GM18951 (cell line): ENCODE results near the gene KRTAP9-9.

Experiments used
- POLR2A ChIP-seq: IDR thresholded peaks from 4 replicates; pipeline ENCODE4 v1.6.1; 2011; ENCODE audit warnings: mild to moderate bottlenecking; ENCODE audit not compliant: insufficient read length, insufficient read depth; ENCODE audit errors: extremely low read depth
- in situ Hi-C: fragments of 300-500 bp; cut with MboI; formaldehyde crosslinking; loops from one replicate; pipeline ENCODE4 v1.12.0; 2022; ENCODE audit warnings: low sequenced_read_pairs, mixed read lengths, inconsistent platforms; ENCODE audit not compliant: unreplicated experiment

The KRTAP9-9 gene

GRCh38 chr17:41287050-41287449, 31.9 kb downstream of the KRTAP9-9 start:
- no peak for TF ChIP-seq POLR2A
- in situ Hi-C loops = loop anchor here (10.0 kb wide), 1 partner anchor 108 kb away; the partner anchor contains the start of gene KRT31

DNA sequence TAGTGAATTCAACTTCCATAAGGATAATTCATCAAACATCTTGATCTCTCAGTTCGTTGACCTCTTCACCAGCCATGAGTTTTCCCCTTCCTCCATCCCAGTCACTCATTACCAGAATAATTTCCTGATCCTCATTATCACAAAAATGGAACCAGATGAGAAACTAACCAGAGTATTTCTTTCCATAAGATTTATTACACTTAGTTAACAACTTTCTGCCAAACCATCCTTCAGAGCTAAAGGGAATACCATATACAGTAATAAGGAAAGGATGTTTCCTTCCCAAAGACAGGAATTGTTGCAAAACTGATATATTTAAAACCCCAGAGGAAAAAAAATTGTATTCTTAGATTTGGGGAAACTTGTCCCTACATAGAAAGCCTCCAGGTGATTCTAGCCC, 38.8 kb downstream of the KRTAP9-9 start:
- in situ Hi-C loops = no loop called here
- no peak for TF ChIP-seq POLR2A

GRCh38 chr17:41296846-41297245, 41.7 kb downstream of the KRTAP9-9 start:
- no peak for TF ChIP-seq POLR2A
- in situ Hi-C loops = no loop called here

DNA sequence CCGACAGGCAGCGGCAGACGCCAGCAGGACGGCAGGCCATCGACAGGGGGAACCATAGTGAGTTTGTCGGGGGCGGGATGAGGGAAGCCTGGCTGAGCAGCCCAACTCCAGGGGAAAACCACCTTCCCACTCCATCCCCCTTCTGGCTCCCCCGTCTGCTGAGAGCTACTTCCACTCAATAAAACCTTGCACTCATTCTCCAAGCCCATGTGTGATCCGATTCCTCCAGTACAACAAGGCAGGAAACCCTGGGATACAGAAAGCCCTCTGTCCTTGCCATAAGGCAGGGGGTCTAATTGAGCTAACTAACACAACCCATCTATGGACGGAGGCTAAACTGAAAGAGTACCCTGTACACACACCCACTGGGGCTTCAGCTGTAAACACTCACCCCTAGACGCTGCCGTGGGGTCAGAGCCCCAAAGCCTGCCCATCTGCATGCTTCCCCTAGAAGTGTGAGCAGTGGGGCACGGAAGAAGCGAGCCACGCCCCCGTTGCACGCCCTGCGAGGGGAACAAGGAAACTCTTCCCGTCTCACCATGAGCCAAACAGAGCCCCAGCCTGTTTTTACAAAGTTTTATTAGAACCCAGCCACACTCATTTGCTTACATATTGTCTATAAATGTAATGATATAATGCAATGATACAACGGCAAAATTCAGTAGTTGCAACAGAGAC, 43.4 kb downstream of the KRTAP9-9 start:
- no peak for TF ChIP-seq POLR2A
- in situ Hi-C loops = no loop called here

- no peak for TF ChIP-seq POLR2A
- in situ Hi-C loops = no loop called here
These were observed 46.1 kb downstream of the KRTAP9-9 start for GRCh38 chr17:41301204-41301790.

DNA sequence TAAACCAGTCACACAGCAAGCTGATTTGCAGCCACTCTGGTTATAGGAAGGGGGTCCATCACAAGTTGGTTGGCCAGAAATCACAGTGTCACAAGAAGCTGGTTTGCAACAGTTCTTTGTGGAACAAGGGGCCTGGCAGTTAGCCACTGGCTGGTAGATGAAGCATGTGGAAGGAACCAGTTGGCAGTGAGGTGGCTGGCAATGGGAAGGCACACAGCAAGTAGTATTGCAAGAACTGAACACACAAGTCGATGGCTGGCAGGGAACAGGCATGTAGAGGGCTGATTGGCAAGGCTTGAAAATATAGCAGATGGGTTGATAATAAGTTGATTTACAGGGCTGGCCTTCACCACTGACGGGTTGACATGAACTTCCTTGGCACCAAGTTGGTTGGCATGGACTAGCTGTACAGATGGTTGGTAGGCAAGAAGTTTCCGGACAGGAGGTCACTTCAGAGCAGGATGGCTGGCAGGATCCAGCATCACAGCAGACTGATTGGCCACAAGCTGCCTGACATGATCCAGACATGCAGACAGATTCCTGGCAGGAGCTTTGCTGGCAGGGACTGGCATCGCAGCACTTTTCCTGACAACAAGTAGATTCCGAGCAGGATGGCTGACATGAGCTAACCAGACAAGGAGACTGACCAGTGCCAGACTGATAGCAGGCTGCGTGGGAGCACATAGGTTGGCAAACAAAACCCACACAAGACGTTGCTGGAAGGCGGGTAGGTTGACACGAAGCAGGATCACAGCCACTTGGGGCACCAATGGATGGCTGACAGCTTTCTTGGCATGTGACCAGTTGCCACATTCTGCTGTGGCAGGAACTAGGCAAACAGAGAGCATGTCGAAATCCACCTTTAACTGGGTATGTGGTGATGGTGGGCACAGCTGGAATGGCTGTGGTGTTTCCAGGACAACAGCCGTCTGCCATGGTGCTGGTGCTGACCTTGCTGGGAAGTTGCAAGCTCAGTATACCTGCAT, 47.0 kb downstream of the KRTAP9-9 start, which contains the start of gene KRTAP29-1:
KRTAP29-1 (minus strand) TSS at position 936 of the 986 bp plus-strand sequence; CDS start at position 936, 0 bp downstream.
- in situ Hi-C loops = no loop called here
- TF ChIP-seq POLR2A = no peak

DNA sequence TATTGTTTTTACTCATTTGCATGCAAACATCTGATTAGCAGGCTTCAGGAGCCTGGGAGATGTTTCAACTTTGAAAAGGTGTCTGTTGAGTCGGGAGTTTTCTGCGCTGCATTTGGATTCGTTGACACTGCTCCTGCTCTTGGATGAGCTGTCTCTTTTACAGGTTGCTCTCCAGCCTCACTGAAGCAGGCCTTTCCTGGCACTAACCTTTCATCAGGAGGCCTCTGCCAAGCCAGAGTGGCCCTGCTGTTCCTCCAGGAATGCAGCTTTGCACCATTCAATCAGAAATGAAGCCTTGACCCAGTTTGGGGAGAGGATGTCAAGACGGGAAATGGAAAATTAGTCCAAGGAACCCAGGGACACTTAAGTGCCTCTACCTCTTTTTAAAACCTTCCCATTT, 47.8 kb downstream of the KRTAP9-9 start:
- TF ChIP-seq POLR2A = no peak
- in situ Hi-C loops = no loop called here

GRCh38 chr17:41304091-41304490, 48.9 kb downstream of the KRTAP9-9 start:
- in situ Hi-C loops = no loop called here
- TF ChIP-seq POLR2A = no peak
